Gastrocnemius medialis (tissue), 4 donors: Measurements from ENCODE around the gene PRKG1.

Experiments
- POLR2A ChIP-seq, 2 donors: fragments of 450-650 bp; IDR thresholded peaks; one replicate each; pipeline ENCODE4 v1.6.1; 2017; ENCODE audit warnings: antibody characterized with exemption in 2 of 2, mild to moderate bottlenecking in 2 of 2, moderate library complexity in 2 of 2
- TF ChIP-seq, protein P1 (sequence below), 5 experiments: fragments of 450-650 bp in 3 of 5; fragments of 200-600 bp in 2 of 5; sonication (generic) in 2 of 5; IDR thresholded peaks in 4 of 5; conservative IDR thresholded peaks in 1 of 5; 1 replicate in 4 of 5; 2 replicates in 1 of 5; pipeline ENCODE4 v1.5.1; 2016 to 2019; ENCODE audit warnings: antibody characterized with exemption in 5 of 5, mild to moderate bottlenecking in 3 of 5, moderate library complexity in 3 of 5

DNA sequence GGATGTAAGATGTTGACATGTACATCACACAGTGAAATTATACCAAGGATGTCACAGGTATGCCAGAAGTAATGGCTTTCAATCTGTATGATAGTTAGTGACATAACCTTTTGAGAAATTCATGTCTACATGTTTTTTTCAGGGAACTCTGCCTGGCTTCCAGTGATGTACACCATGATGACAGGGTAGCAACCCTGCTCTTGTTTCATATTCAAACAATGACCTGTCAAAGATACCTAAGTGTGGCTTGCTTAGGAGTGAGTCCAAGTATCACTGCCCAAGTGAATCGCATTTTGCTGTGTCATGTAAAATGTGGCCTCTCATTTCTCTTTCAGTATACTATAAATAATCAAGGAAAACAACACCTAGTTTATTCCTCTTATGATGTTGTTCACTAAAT lies 1033.9 kb downstream of the PRKG1 start:
- TF ChIP-seq, protein P1, sequence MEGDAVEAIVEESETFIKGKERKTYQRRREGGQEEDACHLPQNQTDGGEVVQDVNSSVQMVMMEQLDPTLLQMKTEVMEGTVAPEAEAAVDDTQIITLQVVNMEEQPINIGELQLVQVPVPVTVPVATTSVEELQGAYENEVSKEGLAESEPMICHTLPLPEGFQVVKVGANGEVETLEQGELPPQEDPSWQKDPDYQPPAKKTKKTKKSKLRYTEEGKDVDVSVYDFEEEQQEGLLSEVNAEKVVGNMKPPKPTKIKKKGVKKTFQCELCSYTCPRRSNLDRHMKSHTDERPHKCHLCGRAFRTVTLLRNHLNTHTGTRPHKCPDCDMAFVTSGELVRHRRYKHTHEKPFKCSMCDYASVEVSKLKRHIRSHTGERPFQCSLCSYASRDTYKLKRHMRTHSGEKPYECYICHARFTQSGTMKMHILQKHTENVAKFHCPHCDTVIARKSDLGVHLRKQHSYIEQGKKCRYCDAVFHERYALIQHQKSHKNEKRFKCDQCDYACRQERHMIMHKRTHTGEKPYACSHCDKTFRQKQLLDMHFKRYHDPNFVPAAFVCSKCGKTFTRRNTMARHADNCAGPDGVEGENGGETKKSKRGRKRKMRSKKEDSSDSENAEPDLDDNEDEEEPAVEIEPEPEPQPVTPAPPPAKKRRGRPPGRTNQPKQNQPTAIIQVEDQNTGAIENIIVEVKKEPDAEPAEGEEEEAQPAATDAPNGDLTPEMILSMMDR (IDR thresholded peaks at IDR 0.05 in 4 of 5, conservative IDR thresholded peaks at IDR 0.05 in 1 of 5) = no peak
- TF ChIP-seq POLR2A (IDR thresholded peaks at IDR 0.05) = no peak
